HS-5 (cell line): ENCODE measurements around the gene NDOR1.

Experiments used
- DNase-seq: peaks from one replicate; pipeline ENCODE4 v3.0.0-alpha.2; 2012; ENCODE audit warnings: low read depth

Gene NDOR1

GRCh38 chr9:137205126-137206069 is at the start of gene NDOR1, which contains the start of gene TMEM203:
TSS of gene NDOR1 (plus strand) at chr9:137205700. CDS start at chr9:137205778, 78 bp downstream.
TSS of gene TMEM203 (minus strand) at chr9:137205648. CDS start at chr9:137205414, 234 bp downstream.
- no peak for DNase-seq

DNA sequence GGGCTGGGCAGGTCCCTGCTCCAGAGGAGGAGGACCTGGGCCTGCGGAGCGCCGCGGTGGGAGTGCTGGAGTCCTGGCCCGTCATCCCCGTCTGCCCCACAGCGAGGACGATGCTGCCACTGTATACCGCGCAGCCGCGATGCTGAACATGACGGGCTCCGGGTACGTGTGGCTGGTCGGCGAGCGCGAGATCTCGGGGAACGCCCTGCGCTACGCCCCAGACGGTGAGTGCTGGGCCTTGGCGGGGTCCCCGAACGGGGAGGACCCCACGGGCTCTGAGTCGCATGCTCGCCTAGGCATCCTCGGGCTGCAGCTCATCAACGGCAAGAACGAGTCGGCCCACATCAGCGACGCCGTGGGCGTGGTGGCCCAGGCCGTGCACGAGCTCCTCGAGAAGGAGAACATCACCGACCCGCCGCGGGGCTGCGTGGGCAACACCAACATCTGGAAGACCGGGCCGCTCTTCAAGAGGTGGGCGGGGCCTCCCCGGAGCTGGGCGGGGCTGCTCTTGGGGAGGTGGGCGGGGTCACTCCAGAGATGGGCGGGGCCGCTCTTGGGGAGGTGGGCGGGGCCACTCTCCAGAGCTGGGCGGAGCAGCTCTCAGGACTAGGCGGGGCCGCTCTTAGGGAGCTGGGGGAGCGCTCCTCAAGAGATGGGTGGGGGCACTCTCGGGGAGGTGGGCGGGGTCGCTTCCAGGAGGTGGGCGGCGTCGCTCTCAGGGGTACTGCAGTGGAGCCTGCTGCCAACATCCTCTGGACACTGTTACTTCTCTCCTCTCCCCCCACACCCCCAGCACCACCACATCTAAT is 48.7 kb upstream of the NDOR1 start:
- DNase-seq, result no peak

DNA sequence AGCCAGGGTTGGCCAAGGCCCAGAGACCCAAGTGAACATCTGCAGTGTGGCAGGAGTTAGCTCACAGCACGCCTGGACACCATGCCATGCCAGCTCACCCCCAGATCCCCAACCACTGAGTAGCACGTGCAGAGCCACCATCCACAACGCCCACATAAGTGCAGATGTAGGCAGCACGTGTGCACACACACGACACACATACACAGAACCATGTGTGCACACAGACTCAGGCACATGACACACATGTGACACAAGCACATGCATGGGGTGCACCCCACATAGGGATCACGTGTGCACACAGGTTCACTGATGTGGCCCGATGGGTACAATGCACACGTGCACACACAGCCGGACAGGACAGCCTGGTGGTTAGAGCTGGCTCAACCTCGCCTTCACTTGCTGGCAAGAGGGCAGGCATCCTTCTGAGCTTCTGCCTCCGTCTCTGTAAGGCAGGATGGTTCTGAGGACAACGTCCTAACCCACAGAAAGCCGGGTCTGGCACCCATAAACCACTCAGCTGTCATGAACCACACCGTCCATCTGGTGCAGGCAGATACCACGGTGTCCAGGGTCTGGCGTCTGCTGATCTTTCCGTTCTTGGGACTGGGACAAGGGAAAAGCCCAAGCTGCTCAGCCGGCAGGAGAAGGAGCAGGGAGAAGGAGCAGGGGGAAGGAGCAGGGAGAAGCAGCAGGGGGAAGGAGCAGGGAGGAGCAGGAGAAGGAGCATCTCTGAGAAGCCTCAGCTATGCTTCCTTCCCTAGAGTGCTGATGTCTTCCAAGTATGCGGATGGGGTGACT is 47.7 kb upstream of the NDOR1 start:
- DNase-seq, result no peak

DNA sequence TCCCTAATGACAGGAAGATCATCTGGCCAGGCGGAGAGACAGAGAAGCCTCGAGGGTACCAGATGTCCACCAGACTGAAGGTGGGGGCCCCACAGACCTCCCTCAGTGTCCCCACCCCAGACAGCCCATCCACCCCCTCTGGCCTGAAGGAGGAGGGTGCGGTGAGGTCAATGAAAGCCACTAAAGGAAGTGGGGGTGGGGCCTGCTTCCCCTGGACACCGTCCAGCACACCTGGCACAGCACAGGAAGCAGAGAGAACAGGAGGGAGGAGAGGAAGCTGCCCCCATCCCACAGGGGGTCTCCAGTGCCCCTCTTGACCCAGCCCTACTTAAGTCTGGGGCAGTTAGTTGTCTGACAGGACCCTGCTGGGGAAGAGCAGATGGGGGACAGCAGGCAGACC is 46.9 kb upstream of the NDOR1 start:
- no peak for DNase-seq

- no peak for DNase-seq
Observed at GRCh38 chr9:137159105-137160053, 46.1 kb upstream of the NDOR1 start.

GRCh38 chr9:137160054-137160425 is 45.5 kb upstream of the NDOR1 start:
- DNase-seq, result no peak

DNA sequence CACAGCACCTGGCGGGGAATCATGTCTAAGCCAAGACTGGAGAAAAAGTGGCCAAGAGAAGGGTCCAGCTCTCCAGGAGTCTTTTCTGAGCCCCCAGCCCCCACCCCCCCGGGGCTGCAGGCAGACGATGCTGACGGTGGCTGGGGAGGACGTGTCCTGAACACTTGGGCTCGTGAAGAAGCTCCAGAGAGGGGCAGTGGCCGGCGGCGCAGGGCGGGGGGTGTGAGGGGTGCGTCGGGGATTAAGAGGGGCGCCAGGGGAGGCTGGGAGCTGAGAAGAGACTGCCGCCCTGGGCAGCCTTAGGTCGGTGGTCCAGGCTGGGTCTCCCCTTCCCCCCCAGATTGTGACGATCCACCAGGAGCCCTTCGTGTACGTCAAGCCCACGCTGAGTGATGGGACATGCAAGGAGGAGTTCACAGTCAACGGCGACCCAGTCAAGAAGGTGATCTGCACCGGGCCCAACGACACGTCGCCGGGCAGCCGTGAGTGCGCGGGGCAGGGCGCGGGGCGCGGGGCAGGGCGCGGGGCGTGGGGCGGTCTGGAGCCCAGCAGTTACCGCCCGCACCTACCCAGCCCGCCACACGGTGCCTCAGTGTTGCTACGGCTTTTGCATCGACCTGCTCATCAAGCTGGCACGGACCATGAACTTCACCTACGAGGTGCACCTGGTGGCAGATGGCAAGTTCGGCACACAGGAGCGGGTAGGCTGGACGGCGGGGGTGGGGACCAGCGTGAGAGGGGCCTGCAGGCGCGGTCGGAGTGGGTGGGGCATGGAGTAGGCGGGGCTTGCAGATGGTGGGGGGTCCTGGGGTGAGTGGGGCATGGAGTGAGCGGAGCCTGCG is 44.6 kb upstream of the NDOR1 start:
- no peak for DNase-seq

- DNase-seq, result no peak
Observed at GRCh38 chr9:137161558-137162486, 43.7 kb upstream of the NDOR1 start.

DNA sequence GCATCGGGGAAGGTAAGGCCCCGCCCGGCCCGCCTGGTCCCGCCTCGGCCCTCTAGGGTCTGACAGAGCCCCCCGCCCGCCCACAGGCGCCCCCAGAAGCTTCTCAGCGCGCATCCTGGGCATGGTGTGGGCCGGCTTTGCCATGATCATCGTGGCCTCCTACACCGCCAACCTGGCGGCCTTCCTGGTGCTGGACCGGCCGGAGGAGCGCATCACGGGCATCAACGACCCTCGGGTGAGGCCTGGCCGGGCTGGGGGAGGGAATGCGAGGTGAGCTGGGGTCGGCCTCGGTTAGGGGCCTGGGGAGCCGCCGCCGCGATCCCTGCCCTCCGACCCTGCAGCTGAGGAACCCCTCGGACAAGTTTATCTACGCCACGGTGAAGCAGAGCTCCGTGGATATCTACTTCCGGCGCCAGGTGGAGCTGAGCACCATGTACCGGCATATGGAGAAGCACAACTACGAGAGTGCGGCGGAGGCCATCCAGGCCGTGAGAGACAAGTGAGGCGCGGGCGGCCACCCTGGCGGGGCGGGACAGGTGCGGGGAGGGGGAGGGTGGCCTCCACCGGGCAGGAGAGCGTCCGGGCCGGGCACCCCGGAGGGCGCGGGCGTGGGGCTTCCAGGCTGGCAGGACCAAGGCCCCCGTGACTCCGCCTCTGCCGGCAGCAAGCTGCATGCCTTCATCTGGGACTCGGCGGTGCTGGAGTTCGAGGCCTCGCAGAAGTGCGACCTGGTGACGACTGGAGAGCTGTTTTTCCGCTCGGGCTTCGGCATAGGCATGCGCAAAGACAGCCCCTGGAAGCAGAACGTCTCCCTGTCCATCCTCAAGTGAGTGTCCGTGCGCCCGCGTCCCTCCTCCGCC is 42.8 kb upstream of the NDOR1 start:
- DNase-seq, result no peak

- no peak for DNase-seq
Observed at GRCh38 chr9:137163365-137163715, 42.2 kb upstream of the NDOR1 start.

DNA sequence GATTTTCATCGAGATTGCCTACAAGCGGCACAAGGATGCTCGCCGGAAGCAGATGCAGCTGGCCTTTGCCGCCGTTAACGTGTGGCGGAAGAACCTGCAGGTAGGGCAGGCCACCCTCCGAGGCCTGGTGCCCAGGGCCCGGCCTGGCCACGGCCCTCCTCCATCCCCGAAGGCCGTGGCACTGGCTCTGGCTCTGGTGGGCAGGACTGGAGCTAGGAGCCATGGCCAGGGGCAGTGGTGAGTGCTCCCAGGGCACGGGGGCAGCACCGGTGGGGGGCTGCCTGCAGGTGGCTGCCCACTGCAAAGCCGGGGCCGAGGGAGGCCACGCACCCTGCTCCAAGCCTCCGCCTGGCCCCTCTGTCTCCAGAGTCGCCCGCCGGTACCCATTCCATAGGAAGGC is 41.7 kb upstream of the NDOR1 start:
- no peak for DNase-seq

DNA sequence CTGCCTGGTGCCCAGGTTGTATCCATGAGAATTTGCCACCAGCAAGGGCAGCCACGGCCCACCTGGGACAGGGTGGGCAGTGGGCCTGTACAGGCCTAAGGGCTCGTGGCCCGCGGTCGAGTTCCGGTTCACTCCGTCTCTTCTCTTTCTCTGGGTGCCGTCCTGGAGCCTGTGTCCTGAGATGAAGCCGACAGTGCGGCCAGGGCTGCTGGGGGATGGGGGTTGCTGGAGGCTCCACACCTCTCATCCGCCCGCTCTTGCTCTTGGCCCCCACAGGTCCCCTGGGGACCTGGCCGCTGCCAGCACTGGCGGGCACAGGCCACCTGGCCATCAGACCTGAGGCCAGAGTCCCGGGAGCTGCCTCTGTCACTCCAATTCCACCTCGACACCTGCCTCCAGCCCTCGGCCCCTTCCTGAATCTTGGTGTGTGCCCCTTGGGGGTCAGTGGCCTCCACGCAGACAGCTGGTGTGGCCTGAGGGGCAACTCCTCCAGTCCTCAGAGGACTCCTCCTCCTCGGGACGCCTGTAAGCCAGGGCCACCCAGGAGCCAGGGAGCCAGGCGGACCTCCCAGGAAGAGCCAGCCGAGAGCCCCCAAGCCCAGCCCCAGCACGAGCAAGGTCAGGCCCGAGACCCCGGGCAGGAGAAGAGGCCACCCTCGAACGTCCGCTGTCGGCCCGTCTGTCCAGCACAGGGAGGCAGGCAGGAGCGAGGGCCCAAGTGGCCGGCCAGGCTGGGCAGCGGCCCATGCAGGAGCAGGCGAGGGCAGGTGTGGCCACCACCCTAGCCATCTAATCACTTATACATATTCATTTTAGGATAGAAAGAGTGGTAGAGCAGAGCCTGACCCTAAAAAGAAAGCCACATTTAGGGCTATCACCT is 40.9 kb upstream of the NDOR1 start:
- no peak for DNase-seq

DNA sequence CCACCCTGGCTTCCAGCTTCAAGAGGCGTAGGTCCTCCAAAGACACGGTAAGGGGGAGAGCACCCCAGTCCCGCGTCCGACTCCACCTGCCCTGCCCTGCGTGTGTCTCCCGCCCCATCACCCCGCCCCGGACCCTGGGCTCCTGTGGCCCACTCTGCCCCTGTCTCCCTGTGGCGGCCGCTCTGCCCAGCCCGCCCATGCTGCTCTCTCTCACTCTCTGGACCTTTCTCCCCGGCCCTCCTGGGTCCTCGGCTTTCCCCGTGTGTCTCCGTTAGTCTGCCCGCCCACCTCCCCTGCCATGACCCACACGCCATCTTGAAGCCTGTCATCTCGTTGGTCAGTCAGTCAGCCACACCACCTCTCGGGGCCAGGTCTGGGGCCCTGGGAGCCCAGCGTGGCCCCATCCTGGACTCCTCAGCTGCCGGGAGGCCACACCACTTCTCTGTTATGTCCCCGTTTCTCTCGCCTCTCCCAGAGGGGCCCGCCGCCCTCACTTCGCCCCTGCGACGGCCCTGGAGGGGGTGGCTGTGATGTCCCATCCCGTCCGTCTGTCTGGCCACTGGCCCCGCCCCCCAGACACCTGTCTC is 40.2 kb upstream of the NDOR1 start:
- no peak for DNase-seq

DNA sequence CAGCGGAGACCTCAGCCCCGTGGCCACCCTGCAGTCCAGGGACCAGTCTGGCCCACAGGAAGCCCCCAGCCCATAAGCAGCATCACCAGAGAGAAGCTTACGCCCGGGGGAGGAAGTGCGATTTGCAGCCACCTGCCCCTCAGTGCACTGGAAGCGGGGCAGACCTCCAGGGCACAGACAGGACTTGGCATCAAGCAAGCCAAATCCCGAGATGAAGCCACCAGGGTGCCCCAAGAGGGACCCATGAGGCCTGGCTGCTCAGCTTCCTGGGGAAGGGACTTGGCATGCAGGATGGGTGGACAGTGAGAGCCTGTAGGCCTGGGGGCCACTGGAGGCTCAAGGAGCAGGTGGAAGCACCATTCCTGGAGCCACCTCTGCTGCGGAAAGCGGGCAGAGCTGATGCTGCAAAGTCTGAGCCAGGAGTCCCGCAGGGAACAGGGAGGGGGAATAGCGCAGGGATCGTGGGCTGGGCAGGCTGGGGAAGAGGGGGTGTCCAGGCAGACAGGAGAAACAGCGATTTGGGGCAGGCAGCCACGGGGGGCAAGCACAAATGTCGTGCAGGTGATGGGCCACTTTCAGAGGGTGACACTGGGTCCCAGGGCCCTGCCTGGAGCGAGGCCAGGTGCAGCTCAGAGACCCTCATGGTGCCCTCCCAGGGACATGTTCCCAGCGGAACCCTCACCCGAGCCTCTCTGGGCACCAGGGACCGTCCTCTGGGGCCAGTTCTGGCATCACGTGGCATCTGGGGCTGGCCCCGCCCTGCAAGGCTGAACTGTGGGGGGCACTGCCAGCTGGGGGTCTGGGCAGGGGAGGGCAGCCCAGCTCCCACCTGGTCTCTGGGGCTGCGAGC is 38.9 kb upstream of the NDOR1 start:
- DNase-seq, result no peak

DNA sequence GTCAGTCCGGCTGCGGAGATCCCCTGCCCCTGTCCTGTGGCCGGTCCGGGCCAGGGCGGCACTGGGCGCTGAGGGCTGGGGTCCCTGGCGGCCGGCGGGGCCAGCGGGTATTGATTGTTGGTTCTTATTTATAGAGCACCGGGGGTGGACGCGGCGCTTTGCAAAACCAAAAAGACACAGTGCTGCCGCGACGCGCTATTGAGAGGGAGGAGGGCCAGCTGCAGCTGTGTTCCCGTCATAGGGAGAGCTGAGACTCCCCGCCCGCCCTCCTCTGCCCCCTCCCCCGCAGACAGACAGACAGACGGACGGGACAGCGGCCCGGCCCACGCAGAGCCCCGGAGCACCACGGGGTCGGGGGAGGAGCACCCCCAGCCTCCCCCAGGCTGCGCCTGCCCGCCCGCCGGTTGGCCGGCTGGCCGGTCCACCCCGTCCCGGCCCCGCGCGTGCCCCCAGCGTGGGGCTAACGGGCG is 38.2 kb upstream of the NDOR1 start:
- no peak for DNase-seq
